Stimulated activated CD4-positive, alpha-beta T cell treated with anti-CD3 and anti-CD28 coated beads, Interleukin-12 subunit alpha, Interleukin-12 subunit beta, amount 100 ng/mL, for 48 hours (primary cell): ENCODE results near the gene EXOC3.
"Not testable (repeated sequence)": the region's sequence is repeated elsewhere in the genome, so short reads cannot be mapped to it uniquely, and the experiment has no call there.

Experiments used
- DNase-seq, 3 donors: peaks; one replicate each; pipeline ENCODE4 v3.0.0-alpha.2; 2020; ENCODE audit warnings: low read depth in 2 of 3, low spot score in 1 of 3

EXOC3 gene

GRCh38 chr5:406041-406440, 36.9 kb upstream of the EXOC3 start:
- no peak for DNase-seq

- no peak for DNase-seq
Observed at GRCh38 chr5:407051-407450, 35.9 kb upstream of the EXOC3 start.

GRCh38 chr5:407801-408268, 35.1 kb upstream of the EXOC3 start:
- DNase-seq: no peak

DNA sequence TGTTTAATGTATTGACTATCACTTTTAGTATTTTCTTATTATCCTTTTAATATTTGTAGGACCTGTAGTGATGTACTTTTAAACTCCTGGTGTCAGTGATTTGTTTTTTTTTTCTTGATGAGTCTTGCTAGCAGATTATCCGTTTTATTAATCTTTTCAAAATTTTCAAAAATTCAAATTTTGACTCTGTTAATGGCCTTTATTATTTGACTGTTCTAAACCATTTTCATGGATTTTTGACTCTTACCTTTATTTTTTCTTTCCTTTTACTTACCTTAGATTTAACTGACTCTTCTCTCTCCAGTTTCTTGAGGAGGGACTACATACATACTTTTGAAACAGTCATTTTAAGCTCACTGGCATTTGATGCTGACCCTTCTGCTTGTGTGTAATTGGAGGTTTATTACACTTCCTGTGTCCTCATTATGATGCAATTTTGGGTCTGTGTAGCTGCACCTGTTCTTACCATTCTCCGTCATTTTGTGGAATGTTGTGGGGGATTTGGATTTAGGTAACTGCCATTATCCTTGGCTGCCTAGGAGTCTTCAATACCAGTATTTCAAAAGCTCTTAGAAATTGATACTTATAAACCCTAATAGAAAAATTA, 32.0 kb upstream of the EXOC3 start:
- DNase-seq: no peak

DNA sequence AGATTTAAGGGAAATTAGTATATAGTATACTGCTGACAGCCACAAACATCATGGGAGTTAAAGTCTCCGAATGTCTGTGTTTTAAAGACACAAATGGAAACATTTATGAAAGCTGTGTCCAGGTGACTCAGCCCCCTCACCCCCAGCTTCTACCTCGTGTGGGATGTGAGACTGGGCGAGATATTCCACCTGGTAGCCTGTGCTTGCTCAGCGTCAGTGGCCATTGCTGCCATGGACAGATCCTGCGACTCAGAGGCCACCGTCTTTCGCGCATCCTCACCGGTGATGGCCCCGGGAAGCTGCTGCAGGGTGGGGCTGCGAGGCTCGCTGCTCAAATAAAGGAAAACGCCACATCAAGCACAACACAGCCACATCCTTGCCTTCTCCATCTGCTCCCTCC, 31.2 kb upstream of the EXOC3 start:
- DNase-seq: peak in 2 of 3 donors; percentile 24 to 31

GRCh38 chr5:414991-415927, 27.7 kb upstream of the EXOC3 start:
- DNase-seq: not testable (repeated sequence)

GRCh38 chr5:415928-416635, 26.9 kb upstream of the EXOC3 start:
- no peak for DNase-seq

DNA sequence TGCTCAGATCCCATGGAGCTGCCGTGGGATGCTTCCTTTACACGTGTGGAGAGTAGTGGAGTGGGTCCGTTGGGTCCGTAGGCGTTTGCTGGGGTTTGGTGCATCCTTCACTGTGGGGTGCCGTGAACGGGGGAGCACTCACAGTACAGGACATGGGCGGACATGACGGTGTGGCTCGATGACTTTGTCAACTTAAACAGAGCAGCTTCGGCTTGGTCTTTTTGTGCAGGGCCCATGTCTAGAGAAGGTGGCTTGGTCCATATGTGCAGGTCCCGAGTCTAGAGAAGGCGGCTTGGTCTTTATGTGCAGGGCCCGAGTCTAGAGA, 26.4 kb upstream of the EXOC3 start:
- DNase-seq: no peak

GRCh38 chr5:417301-418161, 25.4 kb upstream of the EXOC3 start:
- DNase-seq: no peak

DNA sequence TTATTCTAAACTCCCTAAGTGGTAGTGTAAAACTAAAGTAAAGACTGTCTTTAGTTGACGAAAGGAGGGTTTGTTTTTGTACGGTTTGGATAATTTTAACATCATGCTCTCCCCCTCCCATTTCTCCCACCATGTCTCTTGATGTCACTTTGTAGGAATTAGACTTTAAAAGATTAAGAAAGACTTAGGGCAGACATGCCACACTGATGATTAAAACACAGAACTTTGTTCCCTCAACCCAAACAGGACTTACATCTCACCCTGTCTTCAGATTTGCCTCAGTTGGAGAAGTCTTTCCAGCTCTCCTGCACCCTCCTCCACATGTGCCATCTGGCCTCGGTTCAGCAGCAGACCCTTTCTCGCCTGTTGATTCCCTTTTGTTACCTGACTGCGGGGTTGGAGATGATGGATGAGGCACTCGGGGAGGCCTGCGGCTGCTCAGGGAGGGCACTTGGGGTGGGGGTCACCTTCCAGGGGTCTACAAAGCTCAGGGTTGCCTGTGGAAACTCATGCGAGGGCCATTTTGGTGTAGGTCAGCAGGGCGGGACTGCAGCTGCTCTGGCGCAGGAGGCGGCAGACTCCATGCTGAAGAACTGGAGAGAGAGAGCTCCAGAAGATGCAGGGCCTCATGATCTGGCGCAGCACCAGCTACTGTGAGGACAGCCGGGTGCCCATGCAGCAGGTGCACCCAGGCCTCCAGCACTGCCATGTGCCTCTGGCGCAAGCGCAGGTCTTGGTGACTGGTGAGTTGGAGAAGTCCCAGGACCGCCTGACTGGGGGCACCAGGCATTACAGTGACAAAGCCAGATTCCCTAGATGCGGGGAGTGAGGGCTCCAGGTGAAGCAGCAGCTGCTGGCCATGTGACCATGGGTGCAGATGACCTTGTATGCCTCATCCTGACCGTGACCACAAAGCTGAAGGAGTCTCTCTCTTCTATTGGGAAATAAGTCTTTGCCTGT, 24.5 kb upstream of the EXOC3 start:
- DNase-seq: no peak

DNA sequence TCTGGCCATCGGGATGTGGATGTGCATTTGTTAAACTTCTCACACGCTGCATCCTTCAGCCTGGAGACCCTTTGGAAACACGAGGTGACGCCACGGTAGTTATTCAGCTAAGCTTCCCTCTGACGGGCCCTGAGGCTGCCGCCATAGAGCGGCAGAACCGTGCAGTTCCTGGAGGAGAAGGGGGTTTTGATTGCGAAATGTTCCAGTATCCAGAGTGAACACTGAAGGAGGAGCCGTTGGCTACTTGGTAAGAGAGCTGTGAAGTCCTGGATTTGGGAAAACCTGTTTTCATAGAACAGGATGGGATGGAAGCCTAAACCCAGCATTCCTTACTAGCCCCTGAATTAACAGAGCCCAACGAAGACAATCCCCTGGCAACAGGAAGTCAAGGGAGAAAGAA, 23.0 kb upstream of the EXOC3 start:
- DNase-seq: no peak

- no peak for DNase-seq
Observed at GRCh38 chr5:420632-421286, 22.2 kb upstream of the EXOC3 start.

DNA sequence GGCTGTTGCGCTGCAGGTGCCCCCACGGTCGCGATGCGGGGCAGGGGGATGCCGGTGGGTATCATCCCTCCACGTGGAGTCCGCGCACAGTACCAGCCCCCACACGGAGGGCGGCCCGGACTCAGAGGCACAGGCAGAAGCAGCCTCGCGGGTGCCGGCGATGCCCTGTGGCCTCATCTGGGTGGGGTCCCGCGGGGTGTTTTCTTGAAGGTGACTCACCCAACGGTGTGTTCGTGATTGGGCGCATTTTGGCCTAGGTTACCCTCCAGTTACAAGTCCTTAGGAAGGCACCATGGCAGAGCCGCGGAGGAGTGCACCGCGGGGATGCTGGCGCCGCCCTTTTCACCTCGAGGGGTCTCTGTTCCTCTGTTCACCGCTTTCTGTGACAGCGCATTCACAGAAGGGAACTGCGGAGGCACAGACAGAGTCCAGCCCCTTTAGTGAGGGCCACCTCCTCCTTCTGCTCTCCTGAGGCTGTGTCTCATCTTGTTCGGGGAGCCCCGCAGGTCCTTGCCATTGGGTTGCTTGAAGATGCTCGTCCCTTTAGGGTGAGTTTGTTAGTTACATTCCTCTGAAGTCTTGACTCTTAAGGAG, 21.6 kb upstream of the EXOC3 start:
- no peak for DNase-seq

DNA sequence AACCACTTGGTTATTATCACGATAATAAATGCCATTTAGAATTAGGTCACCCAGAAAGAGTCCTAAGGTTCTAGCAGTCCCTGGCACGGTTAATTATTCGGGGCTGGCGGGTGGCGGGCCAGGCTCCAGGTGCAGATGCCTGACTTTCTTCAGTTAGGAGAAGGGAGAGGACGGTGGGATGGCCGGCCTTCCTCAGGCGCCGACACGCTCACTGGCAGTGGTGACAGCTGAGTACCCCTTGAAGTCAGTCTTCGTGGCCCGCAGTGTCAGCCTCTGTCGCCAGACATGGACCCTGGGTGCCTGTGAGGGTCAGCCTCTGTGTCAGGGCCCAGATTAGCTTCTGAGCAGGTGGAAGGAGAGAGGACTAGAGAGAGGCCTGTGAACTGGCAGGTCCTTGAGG, 21.1 kb upstream of the EXOC3 start:
- no peak for DNase-seq

DNA sequence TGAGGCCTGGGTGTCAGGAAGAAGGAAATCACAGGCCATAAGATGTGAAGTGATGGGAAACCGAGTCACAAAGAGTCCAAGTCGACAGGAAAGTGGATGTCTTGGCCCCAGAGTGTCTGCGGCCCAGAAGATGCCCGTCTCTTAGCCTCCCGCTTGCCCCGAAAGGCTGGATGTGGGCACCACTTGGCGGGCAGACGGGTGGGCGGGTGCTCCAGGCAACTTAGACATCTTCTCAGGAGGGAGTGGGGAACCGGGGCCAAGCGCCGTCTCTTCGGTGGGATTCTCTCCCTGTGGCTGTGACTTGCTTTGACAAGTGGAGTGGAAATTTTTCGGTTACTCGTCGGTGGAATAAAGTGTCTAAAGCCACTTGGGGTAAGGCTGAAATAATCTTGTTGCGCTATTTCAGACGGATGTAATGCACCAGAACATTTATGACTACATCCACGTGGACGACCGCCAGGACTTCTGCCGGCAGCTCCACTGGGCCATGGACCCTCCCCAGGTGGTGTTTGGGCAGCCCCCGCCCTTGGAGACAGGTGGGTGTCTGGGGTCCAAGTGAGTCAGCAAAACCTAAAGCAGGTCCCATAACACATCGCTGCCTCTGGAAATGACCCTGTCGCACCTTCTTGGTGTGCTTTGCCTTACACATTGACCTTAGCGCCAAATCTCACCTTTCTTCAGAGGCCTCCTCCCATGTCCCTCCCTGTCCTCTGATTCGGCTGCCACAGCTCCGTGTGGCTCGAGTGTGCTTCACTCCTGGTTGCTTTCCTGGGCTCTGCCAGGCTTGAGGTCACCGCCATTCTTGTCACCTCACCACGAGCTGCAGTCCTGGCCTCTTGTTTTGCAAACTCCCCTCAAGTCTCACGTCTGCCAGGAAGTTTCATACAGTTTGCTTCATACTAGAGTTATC, 20.4 kb upstream of the EXOC3 start:
- no peak for DNase-seq

- DNase-seq: no peak
Observed at GRCh38 chr5:423233-423565, 19.8 kb upstream of the EXOC3 start.

DNA sequence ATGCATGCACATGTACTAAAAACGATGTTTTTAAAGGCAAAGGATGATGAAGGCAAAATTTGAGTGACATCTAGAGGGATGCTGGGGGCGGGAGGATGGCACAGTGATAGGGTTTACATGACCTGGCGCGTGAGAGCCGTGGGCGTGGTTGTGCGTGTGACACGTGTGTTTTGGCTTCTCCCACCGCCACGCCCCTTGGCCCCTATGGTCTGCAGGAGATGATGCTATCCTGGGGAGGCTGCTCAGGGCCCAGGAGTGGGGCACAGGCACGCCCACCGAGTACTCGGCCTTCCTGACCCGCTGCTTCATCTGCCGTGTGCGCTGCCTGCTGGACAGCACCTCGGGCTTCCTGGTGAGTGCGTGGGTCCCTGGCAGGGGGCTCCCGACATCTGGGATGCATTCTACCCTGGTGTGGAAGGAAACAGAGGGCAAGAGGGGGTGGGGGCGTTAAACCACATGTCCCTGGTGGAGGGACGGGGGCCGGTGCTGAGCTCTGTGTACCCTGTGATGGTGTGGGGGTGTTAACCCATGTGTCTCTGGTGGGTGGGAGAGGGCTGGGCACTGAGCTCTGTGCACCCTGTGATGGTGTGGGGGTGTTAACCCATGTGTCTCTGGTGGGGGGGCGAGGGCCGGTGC, 19.2 kb upstream of the EXOC3 start:
- DNase-seq: no peak
